SJCRH30 (cell line): Measurements from ENCODE around the gene LTC4S. TPM values are rescaled to one million over a fixed set of nuclear protein-coding genes. Genes with fewer than 3 reads are reported as not detected.

Experiments used
- DNase-seq, 2 experiments: peaks; one replicate each; pipeline ENCODE4 v3.0.0-alpha.2; 2015 to 2020
- H3K27ac ChIP-seq: fragments of 250-450 bp; sonication (Bioruptor Pico); 2 replicates; pipeline ENCODE4 v1.5.1; 2020; ENCODE audit warnings: mild to moderate bottlenecking, moderate library complexity
- H3K27me3 ChIP-seq: fragments of 250-450 bp; sonication (Bioruptor Pico); 2 replicates; pipeline ENCODE4 v1.5.1; 2020; ENCODE audit warnings: mild to moderate bottlenecking, moderate library complexity
- H3K36me3 ChIP-seq: fragments of 250-450 bp; sonication (Bioruptor Pico); 2 replicates; pipeline ENCODE4 v1.5.1; 2020; ENCODE audit warnings: mild to moderate bottlenecking, moderate library complexity
- H3K4me1 ChIP-seq: fragments of 250-450 bp; sonication (Bioruptor Pico); 2 replicates; pipeline ENCODE4 v1.5.1; 2020; ENCODE audit warnings: mild to moderate bottlenecking, moderate library complexity
- H3K4me3 ChIP-seq: fragments of 250-450 bp; sonication (Bioruptor Pico); 2 replicates; pipeline ENCODE4 v1.5.1; 2020; ENCODE audit warnings: mild to moderate bottlenecking, moderate library complexity
- H3K9me3 ChIP-seq: fragments of 250-450 bp; sonication (Bioruptor Pico); replicated peaks from 2 replicates; pipeline ENCODE4 v1.5.1; 2020; ENCODE audit warnings: mild to moderate bottlenecking, moderate library complexity
- total RNA-seq: library from RNA; depleted of rRNA; stranded (reverse); fragments of >200 nt; shearing (Covaris generic); gene quantifications from 2 replicates; pipeline ENCODE4 v1.2.3, GENCODE V29; 2014

The LTC4S gene
- total RNA-seq, 1 experiment from 2014 or later: not detected

DNA sequence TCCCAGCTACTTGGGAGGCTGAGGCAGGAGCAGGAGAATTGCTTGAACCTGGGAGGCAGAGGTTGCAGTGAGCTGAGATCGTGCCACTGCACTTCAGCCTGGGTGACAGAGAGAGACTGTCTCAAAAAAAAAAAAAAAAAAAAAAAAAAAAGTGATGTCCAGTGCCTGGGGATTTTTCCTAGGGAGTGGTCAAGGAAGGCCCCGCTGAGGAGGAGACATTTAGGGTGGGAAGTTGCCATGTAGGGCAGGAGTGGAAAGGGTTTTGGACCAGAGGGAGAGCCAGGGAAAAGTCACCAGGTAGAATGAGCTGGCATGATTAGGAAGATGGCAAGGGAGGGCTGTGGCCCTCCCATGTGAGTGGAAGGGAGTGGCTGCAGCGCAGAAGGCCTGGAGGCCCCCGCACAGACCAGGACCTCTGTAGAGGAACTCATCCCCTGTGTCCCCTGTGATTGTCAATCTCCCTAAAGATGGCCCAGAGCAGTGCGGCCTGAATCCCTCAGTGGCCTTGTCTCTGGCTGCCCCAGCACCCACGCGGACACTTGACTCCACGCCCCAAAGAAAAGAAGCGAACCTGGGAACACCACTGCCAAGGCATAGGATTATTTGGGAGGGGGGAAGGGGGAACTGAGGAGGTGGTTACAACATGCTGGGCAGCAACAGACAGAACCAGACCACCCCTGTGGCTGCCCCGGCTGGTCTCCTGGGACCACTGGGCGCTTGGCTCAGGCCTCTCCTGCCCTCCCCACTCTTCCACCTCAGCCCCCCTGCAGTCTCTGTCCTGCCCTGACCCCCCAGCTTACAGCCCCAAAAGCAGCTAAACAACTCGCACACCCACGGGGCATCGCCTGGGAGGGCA lies 24.3 kb downstream of the LTC4S start:
- Histone ChIP-seq H3K27me3 (no peaks in the 10 kb centered on the region), H3K27ac (peak overlapping the region; percentile 96), H3K4me3 (peak overlapping the region; percentile 95), H3K9me3 (no peaks in the 10 kb centered on the region), H3K4me1 (peaks cover 25% of the 10 kb centered on the region), H3K36me3 (peaks cover 18% of the 10 kb centered on the region)
- peak; percentile 54 to 67 for DNase-seq

DNA sequence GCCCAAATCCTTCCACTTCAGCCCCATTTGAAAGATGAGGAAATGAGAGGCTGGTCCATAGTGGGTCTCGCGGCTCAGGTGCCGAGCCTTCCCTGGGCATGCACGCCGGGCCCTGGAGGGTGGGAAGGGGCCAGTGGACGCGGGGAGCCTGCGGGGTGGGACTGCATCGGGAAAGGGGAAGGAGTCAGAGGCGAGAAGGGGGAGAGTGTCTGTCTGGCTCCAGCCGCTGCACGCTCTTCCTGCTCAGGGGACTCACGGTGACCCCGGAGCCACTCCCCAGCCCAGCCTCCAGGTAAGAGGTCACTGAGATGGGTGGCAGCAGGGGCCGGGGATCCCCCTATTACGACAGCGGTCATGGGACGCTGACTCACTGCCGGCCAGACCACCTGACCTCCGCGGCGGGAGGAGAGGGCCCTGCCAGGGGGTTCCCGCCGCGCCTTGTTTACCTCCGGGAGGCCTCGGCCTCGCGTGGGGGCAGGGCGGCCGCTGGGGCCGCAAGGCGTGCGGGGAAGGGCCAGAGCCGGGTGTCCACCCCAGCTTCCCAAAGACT lies 25.0 kb downstream of the LTC4S start:
- H3K4me1 ChIP-seq: peaks cover 25% of the 10 kb centered on the region
- peak; percentile 85 to 89 for DNase-seq
- no peaks in the 10 kb centered on the region for H3K27me3 ChIP-seq
- H3K4me3 ChIP-seq: peak overlapping the region; percentile 95
- H3K27ac ChIP-seq: peak overlapping the region; percentile 96
- peaks cover 15% of the 10 kb centered on the region for H3K36me3 ChIP-seq
- no peaks in the 10 kb centered on the region for H3K9me3 ChIP-seq

DNA sequence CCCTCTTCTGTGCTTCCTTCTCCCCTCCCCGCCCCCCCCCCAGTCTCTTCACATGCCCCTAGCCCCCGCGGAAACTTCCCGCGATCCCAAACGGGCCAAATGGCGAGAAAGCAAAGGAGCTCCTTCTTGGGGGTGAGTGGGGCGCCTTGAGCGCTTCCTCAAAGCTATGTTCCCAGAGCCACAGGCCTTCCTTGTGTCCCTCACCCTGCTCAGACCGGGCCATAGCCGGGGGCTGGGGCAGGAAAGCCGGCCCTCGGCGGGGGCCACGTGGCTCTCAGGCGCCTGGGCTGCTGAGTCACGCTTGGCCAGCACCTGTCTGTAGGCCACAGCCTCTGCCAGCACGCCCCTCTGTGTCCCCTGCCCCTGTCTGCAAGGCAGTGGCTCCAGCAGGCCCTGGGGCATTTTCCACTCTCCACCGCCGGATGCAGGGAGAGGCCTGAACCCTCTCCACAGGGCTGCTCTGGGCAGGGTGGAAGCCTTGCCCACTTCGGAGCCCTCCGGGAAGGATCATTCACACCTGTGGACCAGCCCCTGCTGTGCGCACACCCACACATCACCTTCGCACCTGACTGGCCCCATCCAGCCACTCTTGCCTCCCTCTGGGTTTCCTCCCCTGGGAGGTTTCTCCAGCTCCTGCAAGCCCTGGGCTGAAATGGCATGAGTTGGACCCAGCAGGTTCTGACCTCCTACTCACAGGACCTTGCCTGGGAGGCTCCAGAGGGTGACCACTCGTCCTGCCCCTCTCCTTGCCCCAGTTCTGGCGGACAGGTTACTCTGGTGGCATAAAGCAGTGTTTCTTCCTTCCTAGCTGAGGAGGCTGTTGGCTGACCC lies 25.7 kb downstream of the LTC4S start:
- peak; percentile 91 to 95 for DNase-seq
- H3K36me3 ChIP-seq: peaks cover 14% of the 10 kb centered on the region
- H3K4me3 ChIP-seq: peak overlapping the region; percentile 95

DNA sequence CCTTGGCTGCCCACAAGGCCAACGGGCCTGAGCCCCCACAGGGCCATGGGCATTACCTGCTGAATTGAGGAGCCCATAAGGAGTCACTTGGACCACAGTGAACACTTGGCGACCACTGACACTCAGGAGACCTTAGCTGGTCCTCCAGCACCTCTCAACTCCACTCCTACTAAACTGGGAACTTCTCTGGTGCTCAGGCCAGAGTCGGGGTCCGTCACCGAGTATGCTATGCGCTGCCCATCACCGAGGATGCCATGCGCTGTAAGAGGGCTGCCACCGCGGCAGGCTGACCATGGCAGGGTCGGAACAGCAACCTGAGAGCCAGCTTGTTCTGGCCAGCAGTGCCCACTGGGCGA lies 26.3 kb downstream of the LTC4S start:
- Histone ChIP-seq H3K27ac (peak overlapping the region; percentile 96), H3K4me1 (peaks cover 25% of the 10 kb centered on the region), H3K9me3 (no peaks in the 10 kb centered on the region), H3K27me3 (no peaks in the 10 kb centered on the region), H3K4me3 (peak overlapping the region; percentile 95), H3K36me3 (peaks cover 14% of the 10 kb centered on the region)
- no peak for DNase-seq

More for the DNA sequence above, 25.7 kb downstream of the LTC4S start:
- Histone ChIP-seq H3K27ac (peak overlapping the region; percentile 96), H3K9me3 (no peaks in the 10 kb centered on the region), H3K27me3 (no peaks in the 10 kb centered on the region), H3K4me1 (peaks cover 25% of the 10 kb centered on the region)

DNA sequence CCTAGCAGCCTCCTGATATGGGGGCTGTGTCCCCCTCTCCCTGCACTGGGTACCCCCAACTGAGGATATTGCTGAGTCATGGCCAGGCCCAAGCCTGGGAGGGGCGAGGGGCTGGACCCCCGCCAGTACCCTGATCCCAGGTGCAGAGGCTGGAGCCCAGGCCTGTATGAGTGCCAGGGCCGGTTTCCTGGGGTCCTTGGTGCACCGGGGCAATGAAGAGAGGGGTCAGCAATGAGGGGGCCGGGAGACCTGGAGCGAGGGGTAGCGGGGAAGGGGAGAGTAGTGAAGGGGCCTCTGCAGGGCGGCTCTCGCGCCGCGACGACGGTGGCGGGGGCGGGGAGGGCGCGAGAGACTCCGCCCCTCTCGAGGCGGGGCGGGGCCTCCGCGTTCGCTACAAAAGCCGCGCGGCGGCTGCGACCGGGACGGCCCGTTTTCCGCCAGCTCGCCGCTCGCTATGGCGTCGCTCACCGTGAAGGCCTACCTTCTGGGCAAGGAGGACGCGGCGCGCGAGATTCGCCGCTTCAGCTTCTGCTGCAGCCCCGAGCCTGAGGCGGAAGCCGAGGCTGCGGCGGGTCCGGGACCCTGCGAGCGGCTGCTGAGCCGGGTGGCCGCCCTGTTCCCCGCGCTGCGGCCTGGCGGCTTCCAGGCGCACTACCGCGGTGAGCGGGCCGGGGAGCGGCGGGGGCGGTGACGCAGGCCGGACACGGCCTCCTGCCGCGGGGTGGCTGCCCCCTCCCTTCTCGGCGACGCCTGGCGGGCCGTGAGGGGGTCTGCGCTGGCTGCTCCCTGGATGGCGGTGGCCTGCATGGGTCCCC lies 26.9 kb downstream of the LTC4S start, which contains the start of gene SQSTM1:
TSS of gene SQSTM1 (plus strand) at position 423 of the 815 bp plus-strand sequence. CDS start at position 455, 32 bp downstream.
- peaks cover 20% of the 10 kb centered on the region for H3K36me3 ChIP-seq
- H3K9me3 ChIP-seq: no peaks in the 10 kb centered on the region
- peaks cover 25% of the 10 kb centered on the region for H3K4me1 ChIP-seq
- no peaks in the 10 kb centered on the region for H3K27me3 ChIP-seq
- H3K4me3 ChIP-seq: peak within 1 kb of the TSS; percentile 95
- peak within 1 kb of the TSS; percentile 96 for H3K27ac ChIP-seq
- peak; percentile 72 to 82 for DNase-seq

DNA sequence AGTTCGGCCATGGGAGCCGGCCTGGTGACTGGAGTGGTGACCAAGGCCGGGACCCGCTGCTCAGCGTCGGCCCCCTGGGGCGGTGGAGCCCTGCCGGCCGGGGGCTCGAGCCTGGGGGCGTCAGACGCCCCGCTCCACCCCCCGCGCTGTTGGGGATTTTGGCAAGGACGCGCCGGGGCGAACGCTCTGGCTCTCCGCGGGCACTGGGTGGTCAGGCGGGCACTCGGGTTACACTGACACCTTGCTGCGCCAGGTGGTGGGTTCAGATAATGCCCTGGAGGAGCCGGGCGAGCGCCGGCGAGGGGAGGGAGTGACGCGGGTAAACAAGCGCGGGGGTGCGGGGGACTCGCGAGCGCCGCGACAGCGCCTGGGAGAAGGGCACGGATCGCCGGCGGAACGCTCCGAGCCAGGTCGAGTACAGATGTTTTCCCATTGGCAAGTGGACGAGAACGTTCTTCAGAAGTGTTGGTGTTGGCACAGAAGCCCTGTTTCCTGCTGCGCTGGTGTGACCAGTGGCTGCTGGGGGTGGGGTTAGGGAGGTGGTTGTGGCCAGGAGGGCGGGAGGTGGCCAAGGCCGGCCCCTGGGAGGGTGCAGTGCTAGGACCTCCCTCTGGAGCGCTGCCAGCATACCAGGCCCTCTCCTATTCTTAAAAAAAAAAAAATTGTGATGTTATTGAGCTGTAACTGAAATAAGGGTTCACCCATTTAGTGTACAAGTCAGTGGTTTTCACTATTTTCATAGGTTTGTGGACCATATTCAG lies 27.7 kb downstream of the LTC4S start:
- H3K36me3 ChIP-seq: peaks cover 26% of the 10 kb centered on the region
- peaks cover 25% of the 10 kb centered on the region for H3K4me1 ChIP-seq

DNA sequence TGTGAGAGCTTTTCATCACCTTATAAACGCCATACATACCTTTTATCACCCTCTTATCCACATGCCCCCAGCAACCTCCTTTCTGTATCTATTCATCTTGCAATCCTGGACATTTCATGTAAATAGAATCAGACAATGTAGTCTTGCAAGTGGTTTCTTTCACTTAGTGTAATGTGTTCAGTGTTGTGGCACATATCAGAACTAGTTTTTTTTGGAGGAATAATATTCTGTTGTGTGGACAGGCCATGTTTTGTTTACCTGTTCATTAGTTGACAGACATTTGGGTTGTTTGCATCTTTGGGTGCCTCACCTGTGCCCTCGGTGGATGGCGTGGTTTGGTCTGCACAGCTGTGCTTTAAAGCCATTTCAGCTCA lies 28.3 kb downstream of the LTC4S start:
- H3K27me3 ChIP-seq: no peaks in the 10 kb centered on the region
- H3K4me3 ChIP-seq: peak overlapping the region; percentile 95
- H3K9me3 ChIP-seq: no peaks in the 10 kb centered on the region
- no peak overlapping the region for H3K27ac ChIP-seq
- H3K4me1 ChIP-seq: peaks cover 25% of the 10 kb centered on the region
- no peak for DNase-seq
- peaks cover 32% of the 10 kb centered on the region for H3K36me3 ChIP-seq

More for the DNA sequence above, 27.7 kb downstream of the LTC4S start:
- peak overlapping the region; percentile 95 for H3K4me3 ChIP-seq
- no peaks in the 10 kb centered on the region for H3K9me3 ChIP-seq
- peak overlapping the region; percentile 96 for H3K27ac ChIP-seq
- no peaks in the 10 kb centered on the region for H3K27me3 ChIP-seq
- DNase-seq: peak; percentile 93 to 94

DNA sequence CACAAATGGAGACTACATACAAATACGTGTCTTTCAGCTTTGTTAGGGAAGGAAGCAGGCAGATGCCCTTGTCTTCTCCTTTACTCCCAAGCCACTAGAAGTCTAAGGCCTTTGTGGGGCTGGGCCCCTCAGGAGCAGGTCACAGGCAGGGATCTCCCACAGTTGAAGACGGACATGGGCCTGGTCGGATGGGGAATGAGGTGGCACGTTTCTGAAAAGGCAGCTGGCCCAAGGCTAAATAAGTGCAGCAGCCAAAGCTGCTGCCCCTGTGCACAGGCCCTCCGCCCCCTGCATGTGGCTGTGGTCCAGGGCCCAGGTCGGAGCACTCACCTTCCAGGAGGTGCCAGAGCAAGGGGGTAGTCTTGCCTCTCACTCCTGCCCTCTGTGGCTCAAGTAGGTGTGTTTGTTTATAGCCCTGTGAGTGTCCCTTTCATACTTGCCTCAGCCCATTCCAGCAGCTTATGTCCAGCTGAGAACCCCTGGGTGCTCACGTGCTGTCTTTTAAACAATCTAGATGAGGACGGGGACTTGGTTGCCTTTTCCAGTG lies 28.7 kb downstream of the LTC4S start:
- no peaks in the 10 kb centered on the region for H3K9me3 ChIP-seq
- no peak for DNase-seq
- peaks cover 25% of the 10 kb centered on the region for H3K4me1 ChIP-seq
- H3K27ac ChIP-seq: no peak overlapping the region
- H3K27me3 ChIP-seq: no peaks in the 10 kb centered on the region
- no peak overlapping the region for H3K4me3 ChIP-seq
- H3K36me3 ChIP-seq: peaks cover 35% of the 10 kb centered on the region

DNA sequence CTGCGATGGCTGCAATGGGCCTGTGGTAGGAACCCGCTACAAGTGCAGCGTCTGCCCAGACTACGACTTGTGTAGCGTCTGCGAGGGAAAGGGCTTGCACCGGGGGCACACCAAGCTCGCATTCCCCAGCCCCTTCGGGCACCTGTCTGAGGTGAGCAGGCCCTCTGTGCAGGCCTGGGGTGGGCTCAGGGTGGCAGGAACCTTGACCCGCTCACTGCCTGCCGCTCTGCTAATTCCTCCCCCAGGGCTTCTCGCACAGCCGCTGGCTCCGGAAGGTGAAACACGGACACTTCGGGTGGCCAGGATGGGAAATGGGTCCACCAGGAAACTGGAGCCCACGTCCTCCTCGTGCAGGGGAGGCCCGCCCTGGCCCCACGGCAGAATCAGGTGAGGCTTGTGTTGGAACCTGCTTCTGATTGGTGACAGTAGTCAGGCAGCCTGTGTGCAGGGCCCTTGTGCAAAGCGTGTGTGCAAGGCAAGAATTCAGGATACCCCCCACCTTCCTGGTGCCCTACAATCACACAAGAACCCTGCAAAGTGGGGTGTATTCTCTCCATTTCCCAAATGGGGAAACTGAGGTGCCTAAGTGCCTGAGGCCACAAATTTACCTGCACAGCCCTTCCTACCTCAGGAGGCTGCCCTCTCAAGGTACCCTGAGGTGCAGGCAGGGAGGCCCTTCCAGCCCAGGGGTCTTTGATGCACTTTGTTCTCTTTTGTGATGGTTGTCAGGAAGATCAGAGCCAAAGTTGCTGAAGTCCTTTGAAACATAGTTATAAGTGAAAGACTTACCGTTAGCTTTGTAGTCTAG lies 30.4 kb downstream of the LTC4S start:
- Histone ChIP-seq H3K36me3 (peaks cover 49% of the 10 kb centered on the region), H3K4me1 (peaks cover 17% of the 10 kb centered on the region), H3K27ac (no peak overlapping the region), H3K27me3 (no peaks in the 10 kb centered on the region), H3K4me3 (no peak overlapping the region), H3K9me3 (no peaks in the 10 kb centered on the region)
- no peak for DNase-seq

DNA sequence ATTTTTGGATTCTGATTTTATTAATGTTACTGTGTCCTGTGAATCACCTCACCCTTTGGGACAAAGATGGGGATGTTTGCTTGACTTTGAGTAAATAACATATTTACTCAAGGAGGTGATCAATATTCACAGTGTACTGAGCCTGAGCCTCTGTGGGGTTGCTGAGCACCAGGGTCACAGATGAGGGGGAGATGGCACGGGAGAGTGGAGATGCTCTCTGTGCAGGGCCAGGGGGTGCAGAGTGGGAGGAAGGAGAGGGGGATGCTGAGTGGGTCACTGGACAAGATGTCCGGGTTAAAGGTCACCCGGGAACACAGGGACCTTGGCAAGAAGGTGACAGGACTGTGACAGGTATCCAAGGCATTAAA lies 30.9 kb downstream of the LTC4S start:
- Histone ChIP-seq H3K9me3 (no peaks in the 10 kb centered on the region), H3K4me3 (no peak overlapping the region), H3K27ac (no peak overlapping the region), H3K4me1 (peaks cover 14% of the 10 kb centered on the region), H3K27me3 (no peaks in the 10 kb centered on the region), H3K36me3 (peaks cover 53% of the 10 kb centered on the region)
- no peak for DNase-seq

DNA sequence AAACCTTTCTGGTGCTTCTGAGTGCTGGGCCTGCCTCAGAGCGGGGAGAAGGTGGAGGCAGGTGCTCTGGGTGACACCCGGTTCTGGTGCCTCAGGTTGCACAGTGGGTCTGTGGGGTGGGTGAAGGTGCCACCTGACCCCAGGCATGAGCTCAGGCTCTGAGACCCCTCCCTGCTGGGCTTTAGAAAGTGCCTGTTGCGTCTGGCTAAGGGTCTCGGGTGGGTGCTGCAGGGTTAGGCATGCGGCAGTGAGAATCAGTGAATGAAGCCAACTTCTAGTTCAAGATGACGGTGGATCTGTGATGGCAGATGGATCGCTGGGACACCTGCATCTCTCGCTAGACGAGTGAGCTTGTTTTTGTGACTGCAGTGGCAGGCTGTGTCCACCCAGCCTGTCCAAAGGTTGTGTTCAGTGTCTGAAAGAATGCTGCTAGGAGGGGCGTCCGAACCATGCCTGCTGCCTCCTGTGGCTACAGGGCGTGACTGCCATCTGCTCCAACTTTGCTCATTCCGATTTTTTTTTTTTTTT lies 31.9 kb downstream of the LTC4S start:
- H3K4me3 ChIP-seq: no peak overlapping the region
- H3K4me1 ChIP-seq: peaks cover 7% of the 10 kb centered on the region
- DNase-seq: no peak
- no peak overlapping the region for H3K27ac ChIP-seq
- H3K9me3 ChIP-seq: no peaks in the 10 kb centered on the region; the same call in 1 of the 2 replicates
- H3K36me3 ChIP-seq: peaks cover 63% of the 10 kb centered on the region
- H3K27me3 ChIP-seq: no peaks in the 10 kb centered on the region

DNA sequence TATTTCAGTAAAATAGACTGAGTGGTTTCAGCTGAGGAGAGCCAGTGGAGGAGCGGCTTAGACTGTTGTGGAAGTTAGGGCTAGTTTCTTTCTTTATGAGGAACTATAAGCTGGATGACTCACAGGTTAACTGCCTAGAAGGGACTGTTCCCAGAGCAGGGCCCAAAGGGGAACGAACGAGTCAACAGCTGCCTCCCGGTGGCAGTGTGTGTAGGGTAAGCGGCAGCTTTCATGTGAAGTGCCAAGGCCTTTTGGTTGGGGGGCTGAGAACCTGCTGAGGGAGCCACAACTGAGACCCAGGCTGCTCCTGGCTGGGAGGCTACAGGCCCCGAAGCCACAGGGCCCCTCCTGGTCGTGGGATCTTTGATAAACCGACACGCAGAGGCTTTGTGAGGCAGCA lies 33.9 kb downstream of the LTC4S start:
- H3K4me3 ChIP-seq: no peak overlapping the region
- peaks cover 81% of the 10 kb centered on the region for H3K36me3 ChIP-seq
- DNase-seq: no peak
- no peaks in the 10 kb centered on the region for H3K27me3 ChIP-seq
- H3K27ac ChIP-seq: no peak overlapping the region
- H3K4me1 ChIP-seq: no peaks in the 10 kb centered on the region
- no peaks in the 10 kb centered on the region; the same call in 1 of the 2 replicates for H3K9me3 ChIP-seq
